Amniotic epithelial cell (primary cell): ENCODE results near the gene DDX4.
"Not testable (repeated sequence)": the region's sequence is repeated elsewhere in the genome, so short reads cannot be mapped to it uniquely, and the experiment has no call there.

Experiments
- DNase-seq: peaks from one replicate; pipeline ENCODE4 v3.0.0-alpha.2; 2010; ENCODE audit warnings: low read depth

DDX4 gene

GRCh38 chr5:55737793-55738192 is at the start of gene DDX4:
Gene DDX4 (plus strand): TSS chr5:55738061. CDS start chr5:55738964, 903 bp downstream.
- DNase-seq: no peak

DNA sequence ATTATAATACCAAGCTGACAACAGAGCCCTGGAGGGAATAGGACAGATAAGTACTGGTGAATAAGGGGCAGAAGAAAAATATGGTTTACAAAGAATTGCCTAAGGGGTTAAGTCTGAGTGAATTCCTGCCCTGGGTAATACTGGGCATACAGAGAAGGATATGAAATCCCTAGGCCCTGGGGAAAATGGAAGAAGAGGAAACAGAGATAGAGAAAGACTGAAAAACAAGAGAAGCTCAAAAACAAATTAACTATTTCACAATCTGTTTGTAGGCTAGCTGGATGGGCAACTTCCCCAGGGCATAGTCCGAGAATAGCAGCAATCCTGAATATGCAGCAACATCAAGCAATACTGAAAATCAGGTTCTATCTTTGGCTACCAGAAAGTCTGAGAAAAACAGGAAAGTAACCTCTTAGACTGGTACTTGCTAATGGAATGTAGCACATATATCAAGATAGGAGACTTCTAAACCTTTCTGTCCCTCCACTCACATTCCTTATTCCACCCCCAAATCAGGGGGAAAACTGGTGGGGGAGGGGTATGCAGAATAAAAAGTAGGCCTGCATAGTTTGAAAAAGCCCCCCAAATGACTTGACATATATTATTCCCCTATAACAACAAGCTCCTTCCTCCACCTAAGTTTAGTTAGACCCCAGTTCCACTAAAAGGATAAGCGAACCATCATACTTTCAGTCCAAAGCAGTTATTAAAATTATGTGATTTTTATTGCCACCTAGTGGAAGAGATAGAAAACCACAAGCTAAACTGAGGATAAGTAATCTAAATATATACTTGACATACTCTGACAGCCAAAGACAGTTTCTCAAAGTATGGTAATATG is 46.4 kb upstream of the DDX4 start:
- peak; percentile 63 for DNase-seq

GRCh38 chr5:55692106-55692417 is 45.8 kb upstream of the DDX4 start:
- no peak for DNase-seq

GRCh38 chr5:55692509-55692908 is 45.4 kb upstream of the DDX4 start:
- DNase-seq: no peak

GRCh38 chr5:55694152-55694830 is 43.6 kb upstream of the DDX4 start:
- peak; percentile 60 for DNase-seq

GRCh38 chr5:55696704-55697103 is 41.2 kb upstream of the DDX4 start:
- DNase-seq: not testable (repeated sequence)

GRCh38 chr5:55699041-55699688 is 38.7 kb upstream of the DDX4 start:
- no peak for DNase-seq

DNA sequence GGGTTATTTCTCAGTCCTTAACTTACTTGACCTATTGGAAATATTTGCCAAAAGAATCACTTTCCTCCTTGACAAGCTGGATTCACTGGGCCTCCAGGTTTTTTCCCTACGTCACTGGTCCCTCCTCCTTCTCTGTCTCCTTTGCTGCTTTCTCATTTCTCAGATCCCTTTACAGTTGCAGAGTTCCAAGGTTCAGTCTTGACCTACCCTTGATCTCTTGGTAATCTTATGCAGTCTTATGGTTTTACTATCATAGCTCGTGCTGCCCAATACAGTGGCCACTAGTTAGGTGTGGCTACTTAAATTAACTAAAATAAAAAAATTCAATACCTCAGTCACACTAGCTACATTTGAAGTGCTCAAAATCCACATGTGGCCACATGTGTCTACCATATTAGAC is 37.1 kb upstream of the DDX4 start:
- DNase-seq: no peak

DNA sequence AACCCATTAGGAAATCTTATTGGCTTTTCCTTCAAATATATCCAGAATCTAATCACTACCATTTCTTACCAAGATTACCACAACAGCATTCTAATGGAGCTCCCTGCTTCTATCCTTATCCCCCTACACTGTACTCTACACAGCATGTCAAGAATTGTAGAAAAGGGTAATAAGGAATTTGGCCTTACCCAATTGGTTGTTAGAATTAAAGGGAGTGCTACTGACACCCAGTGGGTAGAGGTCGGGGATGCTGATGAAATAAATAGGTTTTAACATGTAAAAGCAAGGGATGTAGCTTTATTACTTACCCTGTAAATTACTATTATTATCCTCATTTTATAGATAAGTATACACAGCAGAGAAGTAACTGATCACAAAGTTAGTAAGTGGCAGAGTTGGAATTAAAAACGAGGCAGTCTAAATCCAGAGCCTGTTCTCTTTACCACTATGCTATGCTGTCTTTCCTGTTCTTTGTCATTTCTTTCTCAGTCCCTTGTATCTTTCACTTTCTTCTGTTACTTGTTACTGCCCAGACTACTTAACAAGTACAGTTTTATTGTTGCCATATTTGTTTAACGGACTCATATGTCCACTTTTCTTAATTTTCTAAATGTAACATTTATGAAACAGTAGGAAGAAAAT is 36.3 kb upstream of the DDX4 start:
- no peak for DNase-seq

DNA sequence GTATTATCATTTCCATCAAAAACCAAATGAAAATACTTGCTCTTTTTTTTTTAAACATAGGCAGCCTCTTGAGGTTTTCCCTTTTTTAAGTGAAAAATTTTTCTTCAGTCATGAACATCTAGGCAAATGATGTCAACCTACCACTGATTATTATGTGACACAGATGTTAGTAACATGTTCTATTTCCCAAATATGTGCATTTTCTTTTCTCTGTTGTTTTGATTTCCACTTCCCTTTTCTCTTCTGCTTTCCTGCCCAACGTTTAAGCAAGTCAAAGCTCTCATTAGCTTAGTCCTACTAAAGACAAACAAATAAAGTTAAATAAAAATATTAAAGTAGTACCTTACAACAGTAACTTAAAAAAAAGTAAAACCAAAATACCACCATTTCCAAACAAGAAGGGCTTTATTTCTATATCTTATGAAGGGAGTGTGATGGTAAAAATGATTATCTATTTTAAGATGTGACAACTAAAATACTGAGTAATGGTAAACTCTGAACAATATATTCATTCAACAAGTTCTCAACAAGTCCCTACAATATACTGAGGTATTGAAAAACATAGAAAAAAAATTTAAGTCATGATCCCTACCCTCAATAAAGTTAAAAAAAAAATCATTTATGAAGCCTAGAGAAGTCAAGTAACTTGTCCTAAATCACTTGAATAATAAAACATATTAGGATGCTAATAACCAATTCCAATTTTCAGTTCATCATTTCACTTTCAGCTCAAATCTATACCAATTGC is 35.1 kb upstream of the DDX4 start:
- DNase-seq: no peak

- no peak for DNase-seq
Observed at GRCh38 chr5:55706230-55706629, 31.6 kb upstream of the DDX4 start.

DNA sequence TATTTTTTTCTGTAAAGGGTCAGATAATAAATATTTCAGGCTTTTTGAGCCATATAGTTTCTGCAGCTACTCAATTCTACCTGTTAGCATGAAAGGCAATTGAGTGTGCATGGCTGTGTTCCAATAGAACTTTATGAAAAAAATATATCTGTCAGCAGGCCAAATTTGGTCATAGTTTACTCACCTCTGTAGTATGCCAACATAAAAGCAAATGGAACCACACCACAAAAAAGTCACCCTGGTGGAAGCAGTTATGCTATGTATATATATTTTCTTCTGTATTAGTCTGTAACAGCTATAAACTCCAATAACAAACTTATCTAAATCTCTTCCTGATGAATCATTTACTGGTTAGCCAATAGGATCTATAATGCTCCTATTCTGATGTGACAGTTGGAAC is 29.1 kb upstream of the DDX4 start:
- DNase-seq: peak; percentile 7

DNA sequence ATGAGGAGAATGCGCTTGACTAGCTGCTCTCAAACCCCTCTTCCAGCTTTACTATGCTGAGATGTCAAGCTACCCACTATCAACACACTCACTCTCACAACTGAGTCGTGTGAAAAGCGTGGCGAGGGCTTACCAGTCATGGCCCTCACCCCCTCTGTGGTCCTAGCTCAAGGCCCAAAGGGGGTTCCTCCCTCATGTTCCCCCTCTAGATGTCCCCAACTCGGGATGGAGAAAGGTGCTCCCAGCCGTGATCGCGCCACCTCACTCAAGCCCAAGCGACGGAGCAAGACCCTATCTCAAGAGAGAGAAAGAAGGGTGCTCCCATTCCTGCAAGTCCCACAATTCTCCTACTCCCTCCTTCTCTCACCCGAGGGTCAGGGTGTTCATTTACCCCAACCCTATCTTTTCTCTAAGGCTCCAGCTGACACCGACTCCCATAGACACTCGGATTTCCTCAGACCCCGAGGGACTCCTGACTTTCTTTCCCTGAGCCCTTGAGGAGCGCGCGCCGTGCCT is 26.3 kb upstream of the DDX4 start:
- DNase-seq: no peak

GRCh38 chr5:55712023-55712859 is 25.6 kb upstream of the DDX4 start, which contains the start of gene SLC38A9:
Gene SLC38A9 (minus strand): TSS chr5:55712324. CDS start chr5:55697958, 14,366 bp downstream.
- peak; percentile 89 for DNase-seq

- no peak for DNase-seq
Observed at GRCh38 chr5:55713871-55714270, 24.0 kb upstream of the DDX4 start.

DNA sequence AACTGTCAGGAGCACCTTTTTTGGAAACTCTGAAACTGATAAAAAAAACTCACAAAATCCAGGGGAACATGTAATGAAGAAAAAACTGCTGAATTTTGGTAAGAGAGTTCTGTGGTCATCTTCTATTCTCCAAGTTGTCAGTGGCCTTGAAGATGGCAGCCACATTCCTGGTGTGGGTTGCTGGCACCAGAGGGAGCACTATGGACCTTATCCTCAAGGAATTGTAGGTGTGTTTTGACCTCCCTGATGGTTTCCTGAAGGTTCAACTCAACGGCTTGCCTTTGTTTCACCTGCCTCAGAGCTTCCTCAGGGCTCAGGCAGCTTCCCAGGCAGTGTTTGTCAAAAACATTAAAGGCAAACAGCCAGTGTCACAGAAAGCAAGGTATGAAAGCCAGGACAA is 23.5 kb upstream of the DDX4 start:
- peak; percentile 3 for DNase-seq

GRCh38 chr5:55714749-55715148 is 23.1 kb upstream of the DDX4 start:
- DNase-seq: no peak

- DNase-seq: peak; percentile 4
Observed at GRCh38 chr5:55715519-55716078, 22.3 kb upstream of the DDX4 start.

GRCh38 chr5:55719026-55719425 is 18.8 kb upstream of the DDX4 start:
- DNase-seq: not testable (repeated sequence)

DNA sequence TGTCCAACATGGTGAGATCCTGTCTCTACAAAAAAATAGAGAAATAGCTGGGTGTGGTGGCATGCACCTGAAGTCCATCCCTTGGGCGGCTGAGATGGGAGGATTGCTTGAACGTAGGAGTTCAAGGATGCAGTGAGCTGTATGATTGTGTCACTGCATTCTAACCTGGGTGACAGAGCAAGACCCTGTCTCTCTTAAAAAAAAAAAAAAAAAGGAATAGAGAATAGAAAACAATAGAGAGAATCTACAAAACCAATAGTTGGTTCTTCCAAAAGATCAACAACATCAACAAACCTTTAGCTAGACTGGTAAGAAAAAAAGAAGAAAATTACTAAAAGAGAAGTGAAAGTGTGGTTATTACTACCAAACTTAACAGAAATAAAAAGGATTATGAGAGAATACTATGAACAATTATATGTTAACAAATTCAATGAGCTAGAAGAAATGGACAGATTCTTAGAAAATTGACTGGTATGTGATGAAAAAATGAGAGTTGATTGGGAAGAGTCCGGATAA is 17.6 kb upstream of the DDX4 start:
- no peak for DNase-seq
